HG03175 (cell line): ENCODE data around the gene RAB22A.
"Not testable (repeated sequence)": the region's sequence is repeated elsewhere in the genome, so short reads cannot be mapped to it uniquely, and the experiment has no call there.

Experiments
- ATAC-seq: cut with Tn5 transposase; IDR thresholded peaks from one replicate; pipeline ENCODE4 v1.9.1; 2021; ENCODE audit warnings: mild to moderate bottlenecking, moderate library complexity; ENCODE audit not compliant: unreplicated experiment

The RAB22A gene

GRCh38 chr20:58342104-58342945, 32.8 kb downstream of the RAB22A start:
- ATAC-seq, result no peak

- no peak for ATAC-seq
These were observed 35.2 kb downstream of the RAB22A start for GRCh38 chr20:58344741-58345140.

- no peak for ATAC-seq
These were observed 40.1 kb downstream of the RAB22A start for GRCh38 chr20:58349570-58349969.

DNA sequence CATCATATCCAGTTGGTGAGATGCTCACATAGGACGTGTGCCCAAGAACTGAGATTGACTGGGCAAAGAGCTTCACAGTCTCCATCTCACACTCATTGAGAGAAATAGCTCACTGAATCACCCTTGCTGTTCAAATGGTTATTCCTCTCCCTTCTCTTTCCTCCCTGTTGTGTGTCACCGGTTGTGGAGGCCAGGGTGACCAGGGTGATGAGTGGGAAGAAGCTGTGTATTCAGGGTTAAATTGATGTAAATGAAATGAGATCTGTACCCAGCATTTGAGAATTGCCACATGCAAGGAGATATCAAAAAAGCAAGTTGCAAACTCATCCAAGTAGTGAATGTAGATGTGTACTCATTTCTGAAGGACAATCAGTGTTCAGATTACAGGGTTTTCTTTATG, 43.0 kb downstream of the RAB22A start:
- no peak for ATAC-seq

DNA sequence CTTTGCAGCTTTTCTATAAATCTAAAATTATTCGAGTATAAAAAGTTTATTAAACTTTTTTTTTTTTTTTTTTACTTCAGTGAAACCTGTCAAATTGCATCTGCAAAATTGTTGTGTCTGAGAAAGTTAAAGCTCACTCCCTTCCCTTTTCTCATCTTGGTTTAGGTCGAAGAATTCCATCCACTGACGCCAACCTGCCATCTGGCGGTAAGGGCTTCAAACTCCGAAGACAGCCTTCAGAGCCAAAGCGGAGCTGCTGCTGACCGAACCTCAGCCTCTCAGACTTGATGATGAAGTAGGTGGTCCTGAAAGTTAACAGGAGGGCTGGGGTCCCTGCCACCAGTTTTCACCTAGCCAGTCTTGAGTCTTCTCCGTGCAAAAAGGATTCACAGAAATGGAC, 49.9 kb downstream of the RAB22A start:
- no peak for ATAC-seq

GRCh38 chr20:58360936-58361335, 51.4 kb downstream of the RAB22A start:
- ATAC-seq, result no peak

GRCh38 chr20:58361481-58362205, 52.1 kb downstream of the RAB22A start:
- no peak for ATAC-seq

GRCh38 chr20:58362206-58362516, 52.6 kb downstream of the RAB22A start:
- ATAC-seq, result no peak

GRCh38 chr20:58362970-58363369, 53.5 kb downstream of the RAB22A start:
- no peak for ATAC-seq

DNA sequence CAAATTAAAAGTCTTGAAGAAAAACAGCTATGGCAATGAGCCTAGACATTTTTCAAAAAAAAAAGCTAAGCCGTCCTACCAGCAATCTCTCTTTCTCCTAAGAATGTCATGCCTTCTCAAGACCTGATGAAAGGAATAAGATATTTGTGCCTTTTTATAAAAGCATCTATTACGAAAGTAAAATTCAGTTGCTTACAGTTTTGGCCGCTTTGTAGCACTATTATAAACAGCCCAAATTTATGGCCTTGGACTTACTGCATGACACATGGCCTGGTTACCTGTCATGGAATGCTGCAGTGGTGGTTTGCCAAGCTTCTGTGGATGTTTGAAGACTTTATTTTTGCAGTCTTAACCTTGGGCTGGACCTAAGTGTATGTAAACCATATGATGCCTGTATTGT, 57.4 kb downstream of the RAB22A start:
- no peak for ATAC-seq

DNA sequence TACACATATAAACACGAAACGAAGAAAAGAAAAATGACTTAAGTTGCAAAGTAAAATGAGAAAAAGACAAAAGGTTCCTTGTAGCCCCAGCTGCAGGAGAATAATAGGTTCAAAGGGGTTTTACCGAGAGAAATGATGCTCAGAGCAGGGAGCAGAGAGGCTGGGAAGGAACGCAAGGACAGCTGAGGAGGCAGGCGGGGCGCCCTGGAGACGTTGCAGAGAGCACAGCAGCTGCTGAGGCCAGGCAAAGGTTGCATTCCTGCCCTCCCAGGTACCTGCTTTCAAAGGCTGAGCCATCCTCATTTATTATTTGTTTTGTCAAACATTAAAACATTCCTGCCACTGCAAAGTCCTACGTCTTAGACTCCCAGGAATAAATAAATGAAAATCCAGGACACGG, 63.3 kb downstream of the RAB22A start:
- ATAC-seq, result no peak

- ATAC-seq, result not testable (repeated sequence)
These were observed 63.8 kb downstream of the RAB22A start for GRCh38 chr20:58373296-58373695.

- no peak for ATAC-seq
These were observed 64.7 kb downstream of the RAB22A start for GRCh38 chr20:58374027-58374850.

DNA sequence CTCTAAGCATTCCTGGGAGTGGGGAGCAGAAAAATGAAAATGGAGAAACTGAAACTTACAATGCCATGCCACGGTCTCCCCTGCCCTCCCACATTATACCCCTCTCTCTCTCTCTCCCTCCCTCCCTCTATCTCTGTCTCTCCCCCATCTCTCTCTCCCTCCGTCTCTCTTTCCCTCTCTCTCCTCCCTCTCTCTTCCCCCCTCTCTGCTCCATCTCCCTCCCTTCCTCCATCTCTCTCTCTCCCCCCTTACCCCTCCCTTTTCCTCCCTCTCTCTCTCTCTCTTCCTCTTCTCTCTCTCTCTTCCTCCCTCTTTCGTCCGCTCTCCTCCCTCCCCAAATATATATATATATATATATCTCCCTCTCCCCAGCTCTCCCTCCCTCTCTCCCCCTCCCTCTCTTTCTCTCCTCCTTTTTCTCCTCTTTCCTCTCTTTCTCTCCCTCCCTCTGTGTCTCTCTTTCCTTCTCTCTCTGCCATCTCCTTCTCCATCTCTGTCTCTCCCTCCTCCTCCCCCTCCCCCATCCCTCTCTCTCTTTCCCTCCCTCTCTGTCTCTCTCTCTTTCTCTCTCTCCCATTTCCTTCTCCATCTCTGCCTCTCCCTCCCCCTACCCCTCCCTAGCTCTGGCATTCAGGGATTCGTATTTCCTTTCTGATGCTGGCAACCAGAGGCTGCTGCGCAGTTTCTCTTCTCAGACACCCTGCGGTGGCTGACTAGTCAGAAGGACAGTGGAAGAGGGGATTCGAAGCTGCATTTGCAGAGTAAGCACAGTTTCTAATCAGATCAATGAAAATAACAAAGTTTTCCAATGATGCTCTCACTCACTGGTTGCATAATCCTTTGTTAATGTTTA, 65.6 kb downstream of the RAB22A start:
- no peak for ATAC-seq

GRCh38 chr20:58375759-58376352, 66.3 kb downstream of the RAB22A start:
- ATAC-seq, result no peak

GRCh38 chr20:58377017-58377416, 67.5 kb downstream of the RAB22A start:
- ATAC-seq, result no peak

DNA sequence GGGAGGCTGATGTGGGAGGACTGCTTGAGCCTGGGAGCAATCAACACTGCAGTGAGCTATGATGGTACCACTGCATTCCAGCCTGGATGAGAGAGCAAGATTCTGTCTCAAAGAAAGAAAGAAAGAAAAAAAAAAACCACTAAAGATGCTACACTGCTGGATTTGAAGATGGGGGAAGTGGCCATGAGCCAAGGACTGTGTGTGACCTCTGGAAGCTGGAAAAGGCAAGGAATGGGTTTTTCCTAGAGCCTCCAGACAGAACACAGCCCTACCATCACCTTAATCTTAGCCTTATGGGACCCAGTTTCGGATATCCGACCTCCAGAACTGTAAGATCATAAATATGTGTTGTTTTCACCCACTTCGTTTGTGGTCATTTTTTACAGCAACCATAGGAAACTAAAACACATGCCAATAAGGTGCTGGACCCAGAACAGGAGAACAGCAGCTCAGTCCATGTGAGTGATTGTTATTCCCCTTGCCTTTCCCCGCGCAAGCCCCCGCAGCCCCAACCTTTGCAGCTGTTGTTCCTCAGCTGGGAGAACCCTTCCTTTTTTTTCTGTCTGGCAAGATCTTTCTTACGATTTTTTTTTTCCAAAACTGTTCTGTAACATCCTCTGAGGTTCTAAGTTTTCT, 68.4 kb downstream of the RAB22A start:
- no peak for ATAC-seq

- no peak for ATAC-seq
These were observed 69.2 kb downstream of the RAB22A start for GRCh38 chr20:58378704-58379103.

GRCh38 chr20:58381627-58382026, 72.1 kb downstream of the RAB22A start:
- ATAC-seq, result no peak

DNA sequence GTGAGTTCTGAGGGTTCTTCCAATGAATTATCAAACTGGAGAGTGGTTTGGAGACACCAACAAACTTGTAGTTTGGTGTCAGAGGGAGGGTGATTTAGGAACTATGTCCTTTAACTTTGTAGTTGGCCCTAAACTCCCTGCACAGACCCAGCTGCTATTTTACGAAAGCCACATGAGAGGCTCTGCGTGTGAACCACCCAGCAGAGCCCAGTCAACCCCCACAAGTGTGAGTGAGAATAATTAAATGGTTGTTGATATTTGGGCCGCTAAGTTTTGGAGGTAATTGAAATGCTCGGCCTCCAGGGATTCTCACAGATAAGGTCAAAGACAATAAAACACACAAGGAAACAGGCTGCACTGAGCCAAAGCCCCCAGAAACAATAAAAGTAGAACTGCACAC, 72.6 kb downstream of the RAB22A start:
- no peak for ATAC-seq
